ENCODE measurements around the gene ADAMTS17.

Gene ADAMTS17

DNA sequence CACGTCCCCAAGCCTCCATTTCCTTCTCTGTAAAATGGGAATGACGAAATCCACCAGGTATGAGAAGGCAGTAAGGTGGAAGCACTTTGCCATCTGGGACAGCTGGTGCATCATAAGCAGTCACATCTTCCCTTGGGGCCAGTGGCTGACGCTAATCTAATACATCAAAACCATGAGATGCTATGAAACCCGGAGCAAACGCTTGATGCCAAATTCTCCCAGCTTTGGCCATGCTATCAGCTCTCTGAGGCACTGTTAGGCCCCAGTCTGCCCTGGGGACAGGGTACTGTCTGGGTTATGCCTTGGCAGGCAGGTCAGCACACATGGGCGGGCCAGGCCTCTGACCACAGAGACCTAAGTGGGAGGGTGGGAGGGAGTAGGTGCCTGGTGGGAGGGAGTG lies 66.1 kb downstream of the ADAMTS17 start:
- no peak for DNase-seq

DNA sequence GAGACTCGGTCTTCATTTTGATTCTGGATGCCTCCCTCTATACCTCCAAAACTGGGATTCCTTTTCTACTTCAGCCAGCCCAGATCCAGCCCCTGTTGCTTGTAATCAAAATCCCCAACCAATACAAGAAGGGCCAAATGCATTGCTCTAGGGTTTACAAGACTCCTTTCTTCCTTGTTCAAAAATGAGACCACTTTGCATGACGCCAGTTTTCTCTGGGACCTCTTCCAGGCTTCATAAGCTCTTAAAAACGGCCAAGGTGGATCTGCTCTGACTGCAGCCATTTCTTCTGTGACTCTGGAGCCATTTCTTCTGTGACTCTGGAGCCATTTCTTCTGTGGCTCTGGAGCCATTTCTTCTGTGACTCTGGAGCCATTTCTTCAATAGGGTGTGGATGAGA lies 71.9 kb downstream of the ADAMTS17 start:
- DNase-seq, result no peak

DNA sequence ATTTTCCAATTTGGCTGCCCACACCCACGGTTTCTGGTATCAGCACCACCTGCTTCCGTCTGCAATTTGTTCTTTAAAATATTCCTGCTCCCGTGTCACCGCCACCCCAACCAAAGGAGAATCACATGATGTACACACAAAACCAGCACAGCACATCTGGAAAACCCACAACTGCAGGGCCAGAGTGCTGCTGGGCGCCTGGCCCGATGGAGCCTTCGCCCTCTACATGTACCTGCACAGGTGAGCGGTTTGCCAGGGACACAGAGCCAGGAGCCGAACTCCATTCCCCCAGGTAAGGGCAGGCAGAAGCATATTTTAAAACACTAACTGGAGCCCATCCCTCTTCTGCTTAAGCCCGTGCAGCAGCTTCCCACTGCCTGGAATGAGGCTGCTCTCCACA lies 75.6 kb downstream of the ADAMTS17 start:
- no peak for DNase-seq

DNA sequence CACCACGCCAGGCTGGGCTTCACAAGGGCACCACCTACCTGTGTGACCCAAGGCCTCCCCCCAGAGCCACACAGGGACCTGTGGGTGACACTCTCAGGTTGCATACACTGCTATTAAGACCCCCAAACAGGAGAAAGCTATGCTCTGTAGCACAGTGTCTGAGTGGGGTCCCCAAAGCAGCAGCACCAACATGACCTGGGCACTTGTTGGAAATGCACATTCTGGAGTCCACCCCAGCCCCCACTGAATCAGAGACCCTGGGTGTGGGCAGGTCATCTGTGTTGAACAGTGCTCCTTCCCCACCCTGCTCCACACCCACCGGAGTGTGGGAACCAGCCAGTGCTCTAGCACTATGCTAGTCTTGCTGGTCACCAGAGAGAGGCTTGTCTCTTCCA lies 76.1 kb downstream of the ADAMTS17 start:
- no peak for DNase-seq

DNA sequence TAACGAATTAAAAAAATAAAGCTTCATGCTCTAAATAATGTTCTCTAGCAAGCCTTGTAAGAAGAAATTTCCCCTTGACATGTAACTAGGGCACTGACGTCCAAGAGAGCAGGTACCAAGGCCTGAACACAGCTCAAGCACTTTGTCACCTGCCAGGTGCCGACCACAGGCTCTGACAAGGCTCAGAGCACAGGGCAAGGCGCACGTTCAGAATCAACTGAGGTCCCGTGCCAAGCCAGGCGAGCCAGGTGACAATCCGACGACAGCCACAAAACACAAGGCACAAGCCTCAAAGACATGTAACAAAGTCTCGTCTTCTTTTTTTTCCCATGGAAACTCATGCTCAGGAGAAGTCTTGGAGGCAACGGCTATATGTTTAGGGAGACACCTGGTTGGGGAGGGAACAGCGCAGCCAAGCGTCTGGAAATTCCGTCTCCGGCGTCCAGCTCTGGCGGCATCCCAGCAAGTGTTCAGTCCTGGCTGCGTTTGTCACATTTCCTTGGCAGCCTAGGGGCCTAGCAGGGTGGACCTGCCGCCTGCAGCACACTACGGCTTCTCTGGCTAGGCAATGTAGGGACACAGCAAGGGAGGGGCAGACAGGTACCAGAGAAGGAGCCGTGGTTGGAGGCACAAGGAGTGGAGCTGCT lies 76.7 kb downstream of the ADAMTS17 start:
- DNase-seq, result no peak

DNA sequence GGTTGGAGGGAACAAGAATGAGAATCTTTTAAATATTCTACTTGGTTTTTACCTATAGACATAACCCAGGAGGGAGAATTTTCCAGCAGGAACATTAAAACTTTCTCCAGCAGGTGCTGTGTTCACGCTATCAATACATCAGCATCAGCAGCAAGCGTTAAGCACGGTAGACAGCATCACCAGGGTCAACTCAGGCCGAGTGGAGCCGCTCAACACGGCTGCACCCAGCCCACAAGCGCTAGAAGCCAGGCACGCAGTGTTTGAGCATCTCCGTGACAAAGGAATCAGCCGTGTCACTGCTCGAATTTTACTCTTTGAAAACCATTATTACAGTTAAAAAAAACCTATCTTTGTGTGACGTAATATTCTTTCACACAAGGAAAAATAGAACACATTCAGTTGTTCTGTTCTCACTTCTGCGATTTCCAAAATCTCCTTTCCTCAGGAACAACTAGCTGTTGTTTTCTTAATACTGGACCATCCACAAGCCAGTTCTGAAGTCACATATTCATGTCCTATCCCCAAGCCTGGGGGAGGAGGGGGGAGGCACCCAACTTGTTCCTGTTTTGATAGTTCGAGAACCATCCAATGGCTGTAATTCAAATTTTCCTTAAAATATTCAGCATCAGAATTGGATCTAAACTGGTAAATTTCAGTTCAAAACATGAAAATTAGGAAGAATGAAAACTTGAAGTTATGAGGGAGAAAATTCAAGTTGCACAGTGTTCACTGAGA lies 77.9 kb downstream of the ADAMTS17 start:
- DNase-seq, result no peak

DNA sequence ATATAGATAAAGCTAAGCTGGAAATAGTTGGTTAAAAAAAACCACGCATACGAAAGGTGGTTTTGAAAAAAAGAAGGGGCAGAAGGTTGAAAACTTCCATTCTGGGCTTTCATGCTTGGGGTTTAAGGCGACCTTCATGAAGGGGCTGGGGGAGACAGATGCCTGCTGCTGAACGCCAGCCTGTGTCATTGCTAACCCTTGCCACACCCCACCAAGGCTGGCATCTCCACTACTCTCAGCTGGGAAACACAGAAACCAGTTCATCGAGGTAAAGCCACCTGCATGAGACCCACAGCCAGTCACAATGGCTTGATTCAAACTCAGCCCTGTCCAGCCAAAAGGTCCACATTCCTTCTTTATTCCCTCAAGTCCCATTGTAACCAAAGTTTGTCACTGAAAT lies 78.7 kb downstream of the ADAMTS17 start:
- no peak for DNase-seq

DNA sequence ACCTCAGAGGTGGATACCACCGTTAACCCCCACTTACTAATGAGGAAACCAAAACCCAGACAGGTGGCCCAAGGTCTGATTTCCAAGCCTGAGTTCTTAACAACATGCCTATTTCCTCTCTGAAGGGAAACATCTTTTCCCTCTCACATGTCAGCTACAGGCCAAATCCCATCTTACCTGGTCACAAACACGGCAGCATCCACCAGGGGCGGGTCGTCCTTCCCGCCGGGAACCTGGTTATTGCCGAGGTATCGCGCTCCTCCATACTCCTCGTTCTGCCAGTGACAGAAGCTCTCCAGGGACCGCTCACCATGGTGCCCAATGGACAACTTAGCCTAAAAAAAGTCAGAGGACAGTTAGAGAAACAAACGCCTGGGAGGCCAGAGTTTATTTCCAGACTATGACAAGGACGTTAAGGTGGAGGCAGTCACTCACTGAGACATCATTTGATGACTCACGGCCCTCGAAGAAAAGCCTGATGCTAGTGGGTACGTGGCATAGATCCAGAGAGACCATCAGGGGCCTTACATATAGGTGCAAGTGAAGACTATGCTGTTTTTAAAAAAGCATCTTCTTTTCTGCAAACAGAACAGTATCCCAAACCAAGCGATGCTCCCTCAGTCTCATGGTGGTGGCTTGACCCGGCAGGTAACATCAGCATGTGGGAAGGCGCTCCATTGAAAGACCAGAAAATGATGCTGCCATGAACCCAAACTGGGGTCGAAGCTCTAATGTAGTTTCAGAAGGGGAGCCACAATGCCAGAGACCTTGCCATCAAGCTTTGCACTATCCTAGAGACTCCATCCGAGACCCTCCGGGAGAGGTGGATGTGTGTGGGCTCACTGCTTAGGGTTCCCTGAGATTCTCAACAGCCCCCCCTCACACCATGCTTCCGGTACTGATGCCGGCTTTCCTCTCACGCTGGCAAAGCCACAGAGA lies 80.2 kb downstream of the ADAMTS17 start:
- DNase-seq, result no peak

DNA sequence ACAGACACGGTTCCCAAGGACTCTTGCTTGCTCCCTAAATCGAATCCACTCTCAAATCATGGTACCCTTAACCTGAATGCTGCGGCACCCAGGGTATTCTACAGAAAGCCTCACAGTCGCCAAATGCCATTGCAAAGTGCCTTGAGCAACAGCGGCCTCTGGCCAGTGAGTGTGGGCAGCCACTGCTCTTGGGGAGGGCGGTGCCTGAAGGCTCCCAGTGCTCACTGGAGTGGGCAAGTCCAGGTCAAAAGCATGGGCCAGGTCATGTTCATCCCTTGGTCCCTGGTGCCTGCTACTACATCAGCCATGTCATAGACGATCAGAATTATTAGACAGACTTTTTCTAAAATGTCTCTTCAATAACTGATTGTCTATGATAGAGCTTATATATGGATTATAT lies 82.5 kb downstream of the ADAMTS17 start:
- DNase-seq, result no peak

DNA sequence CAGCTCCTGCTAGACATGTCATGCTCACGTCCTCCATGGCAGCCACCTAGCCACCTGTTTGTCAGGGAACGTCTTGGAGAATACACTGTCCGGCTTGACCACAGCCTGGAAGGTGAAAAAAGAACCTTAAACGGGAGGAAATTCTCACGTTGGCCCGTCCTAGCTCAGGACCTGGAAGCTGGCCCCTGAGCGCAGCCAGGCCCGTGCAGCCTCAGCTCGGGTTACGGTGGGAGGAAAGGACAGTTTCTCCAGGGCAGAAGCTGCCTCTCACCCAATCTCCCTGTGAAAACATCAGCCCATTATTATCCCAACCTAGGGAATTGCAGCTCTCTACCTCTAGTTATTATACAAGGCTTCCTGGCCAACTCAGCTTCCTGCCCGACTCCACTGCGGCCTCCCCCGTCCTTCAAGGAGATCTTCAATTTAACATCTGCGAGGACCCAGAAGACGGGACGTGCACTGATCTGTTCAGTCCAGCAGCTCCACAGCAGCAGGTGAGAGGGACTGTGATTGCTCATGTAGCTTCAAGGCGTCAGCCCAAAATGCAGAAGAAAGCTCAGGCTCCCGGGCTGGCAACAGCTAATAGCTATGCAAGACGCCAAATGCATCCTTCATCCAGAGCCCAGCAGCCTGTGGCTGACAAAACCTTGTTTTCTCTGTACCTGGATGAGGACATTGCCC lies 84.7 kb downstream of the ADAMTS17 start:
- DNase-seq, result no peak

DNA sequence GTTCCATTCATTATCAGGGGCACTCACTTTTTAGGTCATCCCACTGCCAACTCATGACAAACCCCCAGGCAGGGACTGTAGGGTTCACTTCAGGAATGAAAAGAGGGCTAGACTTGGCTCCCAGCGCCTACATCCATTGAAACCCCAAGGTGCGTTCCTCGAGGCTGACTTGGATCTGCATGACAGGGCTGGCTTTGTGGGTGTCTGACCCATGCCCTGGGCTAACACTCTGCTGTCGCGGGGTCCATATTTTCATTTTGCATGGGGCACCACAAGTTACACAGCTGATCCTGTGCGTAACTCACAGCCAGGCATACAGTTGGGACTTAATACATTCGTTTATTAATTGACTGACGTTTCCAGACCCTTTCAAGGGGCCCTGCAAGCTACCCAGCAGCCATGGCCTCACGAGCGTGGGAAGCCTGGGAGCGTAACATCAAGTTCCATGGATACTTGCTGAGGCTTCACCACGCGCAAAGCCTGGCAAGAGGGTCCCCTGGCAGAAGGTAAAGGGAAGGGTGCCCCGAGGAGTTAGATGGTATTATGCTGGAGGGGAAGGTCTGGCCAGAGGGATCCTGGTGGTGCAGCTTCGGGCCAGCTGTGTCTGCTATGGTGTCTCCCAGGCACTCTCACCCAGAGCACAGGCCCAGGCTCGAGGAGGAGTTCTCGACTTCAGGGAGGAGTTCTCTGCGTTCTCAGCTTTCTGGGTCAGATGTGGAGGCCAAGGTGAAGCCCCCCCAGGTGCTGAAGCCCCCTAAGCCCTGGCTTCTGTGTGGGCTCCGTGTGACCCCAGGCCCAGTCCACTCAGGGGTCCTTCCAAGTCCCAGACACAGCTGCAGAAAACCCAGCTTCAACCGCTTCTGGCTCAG lies 85.4 kb downstream of the ADAMTS17 start:
- no peak for DNase-seq

DNA sequence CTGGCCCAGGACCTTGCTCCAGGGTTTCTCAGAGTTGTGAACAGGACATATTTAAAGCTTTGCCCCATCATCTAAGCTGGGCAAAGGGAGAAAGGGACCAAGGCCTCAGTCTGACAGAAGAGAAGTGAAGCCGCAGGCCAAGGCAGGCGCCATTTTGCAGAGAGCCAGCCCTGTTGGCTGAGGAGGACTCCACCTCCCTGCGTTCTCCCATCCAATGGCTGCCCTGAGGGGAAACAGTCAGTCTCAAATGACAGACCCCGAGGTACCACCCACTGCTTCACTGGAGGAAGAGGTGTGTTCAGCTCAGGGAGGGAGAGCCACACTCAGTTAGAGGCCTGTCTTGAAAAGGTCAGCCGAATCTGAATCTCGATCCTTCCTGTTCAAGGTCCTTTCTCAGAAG lies 86.1 kb downstream of the ADAMTS17 start:
- no peak for DNase-seq

DNA sequence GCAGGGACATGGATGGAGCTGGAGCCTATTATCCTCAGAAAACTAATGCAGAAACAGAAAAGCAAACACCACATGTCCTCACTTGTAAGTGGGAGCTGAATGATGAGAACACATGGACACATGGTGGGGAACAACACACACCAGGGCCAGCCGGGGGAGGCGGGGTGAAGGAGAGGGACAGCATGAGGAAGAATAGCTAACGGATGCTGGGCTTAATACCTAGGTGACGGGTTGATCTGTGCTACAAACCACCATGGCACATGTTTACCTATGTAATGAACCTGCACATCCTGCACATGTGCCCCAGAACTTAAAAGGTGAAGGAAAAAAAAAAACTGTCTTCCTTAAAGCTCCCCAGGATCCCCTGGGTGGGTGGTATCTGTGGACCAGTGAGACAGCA lies 87.1 kb downstream of the ADAMTS17 start:
- DNase-seq, result no peak

DNA sequence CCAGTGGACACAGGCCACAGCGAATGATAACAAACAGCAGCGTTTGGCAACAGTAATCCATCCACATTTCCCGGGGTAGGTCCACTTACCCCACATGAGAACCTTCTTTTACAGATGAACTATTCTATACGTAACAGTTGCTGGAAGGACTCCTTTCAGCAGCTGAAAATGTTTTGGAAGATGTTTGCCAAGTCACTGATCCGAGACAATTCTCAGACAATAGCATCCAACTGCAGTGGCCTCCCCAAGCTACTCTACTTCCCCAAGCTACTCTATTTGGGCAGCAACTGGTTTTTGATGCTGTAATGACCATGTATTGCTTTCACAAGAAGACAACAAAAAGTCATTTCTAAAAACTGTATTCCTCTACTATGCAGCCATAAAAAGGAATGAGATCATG lies 87.5 kb downstream of the ADAMTS17 start:
- DNase-seq, result no peak

DNA sequence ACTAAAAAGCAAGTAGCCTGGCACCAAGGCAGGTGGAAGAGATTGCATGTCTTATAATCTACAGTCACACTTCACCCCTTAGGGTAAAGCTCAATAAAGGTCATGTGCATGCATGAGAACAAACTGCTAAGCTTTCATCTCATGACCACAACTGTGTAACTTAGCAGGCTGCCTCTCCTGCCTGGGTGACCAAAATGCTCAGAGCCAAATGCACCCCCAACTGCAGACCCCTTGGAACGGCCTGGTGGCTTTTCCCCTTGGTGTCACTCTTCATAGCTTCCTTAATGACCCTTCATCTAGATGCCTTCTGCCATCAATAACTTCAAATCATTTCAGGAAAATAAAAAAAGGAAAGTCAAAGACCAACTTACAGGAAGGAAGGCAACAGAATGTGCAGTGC lies 88.1 kb downstream of the ADAMTS17 start:
- no peak for DNase-seq

DNA sequence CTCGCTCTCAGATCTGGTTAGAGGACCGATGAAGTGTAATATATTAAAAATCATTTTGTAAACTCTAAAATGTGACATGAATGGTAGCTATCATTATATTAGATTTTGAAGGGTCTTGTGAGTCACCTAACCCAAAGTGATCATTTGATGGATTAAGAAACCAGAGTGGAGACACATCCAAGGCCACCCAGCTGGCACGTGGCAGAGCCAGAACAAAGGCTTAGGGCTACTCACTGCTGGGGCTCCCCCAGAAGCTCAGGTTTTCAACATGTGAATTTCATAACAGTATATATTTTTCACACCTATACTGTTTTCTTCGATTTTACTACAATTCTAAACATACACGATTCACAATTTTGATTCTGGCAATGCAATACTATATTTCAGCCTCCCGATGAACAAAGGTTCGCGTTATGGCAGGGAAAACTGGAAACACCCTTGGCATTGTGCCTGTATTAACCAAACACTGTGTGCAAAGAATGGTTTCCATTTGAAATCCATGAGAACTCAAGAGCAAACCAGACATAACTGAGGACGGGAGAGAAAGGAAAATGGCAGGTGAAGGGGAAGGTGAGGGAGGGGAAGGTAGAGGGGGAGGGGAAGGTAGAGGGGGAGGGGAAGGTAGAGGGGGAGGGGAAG lies 88.9 kb downstream of the ADAMTS17 start:
- no peak for DNase-seq

DNA sequence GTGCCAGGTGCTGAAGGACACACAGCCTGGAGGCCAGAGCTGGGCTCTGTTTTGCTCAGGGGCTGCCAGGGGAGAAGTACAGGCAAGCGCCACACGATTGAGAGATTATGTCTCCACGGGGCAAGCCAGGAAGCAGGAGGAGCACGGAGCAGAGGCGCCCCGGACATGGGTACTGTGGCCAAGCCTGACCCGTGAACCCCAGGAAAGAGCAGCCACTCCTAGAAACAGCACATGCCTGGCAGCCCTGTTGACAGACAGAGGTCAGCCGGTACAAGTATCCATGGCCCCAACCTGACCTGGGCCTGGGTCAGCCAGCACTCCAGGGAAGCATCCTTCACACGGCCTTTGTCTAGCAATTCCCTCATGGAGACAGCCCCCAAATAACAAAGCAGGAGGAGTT lies 89.4 kb downstream of the ADAMTS17 start:
- DNase-seq, result no peak

DNA sequence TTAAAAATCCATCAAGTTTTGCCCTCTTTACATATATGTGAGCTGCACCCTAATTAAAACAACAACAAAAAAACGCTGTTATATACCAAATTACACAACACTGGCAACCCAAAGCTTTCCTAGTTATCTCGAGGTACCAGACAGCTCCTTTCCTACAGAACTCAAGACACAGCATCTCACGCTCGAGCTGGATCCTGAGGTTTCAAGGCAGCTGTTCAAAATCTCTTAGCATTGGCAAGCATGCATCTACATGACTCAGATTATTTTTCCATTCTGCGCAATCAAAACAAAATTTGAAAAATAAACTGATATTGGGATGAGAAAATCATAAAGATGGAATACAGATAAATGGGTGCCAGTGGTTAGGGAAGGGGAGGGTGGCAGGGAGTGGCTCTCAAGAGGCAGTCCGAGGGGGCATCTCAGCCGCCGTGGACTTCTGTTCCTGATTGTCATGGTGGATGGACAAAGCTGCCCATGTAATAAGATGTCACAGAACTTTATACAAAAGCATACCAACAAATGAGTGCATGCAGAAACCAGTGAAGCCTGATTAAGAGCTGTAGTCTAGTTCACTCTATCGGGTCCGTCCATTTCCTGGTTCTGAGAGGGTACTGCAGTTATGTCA lies 91.5 kb downstream of the ADAMTS17 start:
- DNase-seq, result no peak

DNA sequence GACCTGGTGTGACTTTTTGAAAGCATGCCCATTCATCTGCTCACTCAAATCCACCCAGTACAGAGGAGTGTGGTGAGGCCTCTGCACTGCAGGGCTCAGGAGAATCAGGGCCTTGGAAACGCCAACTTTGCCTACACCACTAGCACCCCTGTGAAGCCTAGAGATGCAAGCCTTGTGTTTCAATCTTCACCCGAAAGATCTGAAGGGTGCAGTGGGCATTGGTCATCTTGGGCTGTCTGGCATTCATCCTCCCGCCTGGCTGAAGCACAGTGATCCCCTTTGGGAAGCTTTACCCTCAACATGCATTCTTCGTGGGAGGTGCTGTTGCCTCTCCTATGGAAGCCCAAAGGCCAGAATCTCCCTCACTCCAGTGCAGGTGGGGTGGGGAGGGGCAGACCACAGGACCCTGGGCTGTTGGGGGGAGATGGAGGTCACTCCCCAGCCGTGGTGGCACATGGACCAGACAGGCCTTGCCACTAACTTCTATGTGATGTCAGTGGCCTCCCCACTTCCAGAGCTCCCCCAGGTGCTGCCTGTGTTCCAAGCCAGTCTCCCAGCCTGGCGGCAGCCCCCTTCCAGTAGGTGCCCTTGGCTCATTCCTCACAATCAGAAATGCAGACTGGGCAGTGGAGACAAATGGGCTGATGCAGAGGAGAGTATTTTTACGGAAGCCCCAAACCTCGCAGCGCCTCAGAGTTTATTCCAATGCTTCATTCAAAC lies 92.5 kb downstream of the ADAMTS17 start:
- no peak for DNase-seq

DNA sequence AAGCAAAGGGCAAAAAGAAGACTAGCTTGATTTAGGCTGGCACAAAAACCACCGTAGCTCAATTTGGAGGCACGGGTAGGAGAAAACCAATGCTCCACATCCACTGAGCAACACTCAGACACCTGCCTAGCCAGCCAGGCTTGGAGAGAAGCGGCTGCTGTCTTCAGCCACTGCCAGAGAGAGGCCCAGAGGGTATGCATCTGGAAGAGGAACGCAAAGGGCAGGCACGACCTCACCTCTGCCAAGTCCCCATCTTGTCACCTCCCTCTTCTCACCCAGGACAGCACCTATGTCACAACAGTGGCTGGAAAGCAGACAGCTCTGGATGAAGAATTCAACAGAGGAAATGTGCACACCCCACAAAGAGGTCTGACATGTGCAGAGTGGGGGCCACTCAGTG lies 93.5 kb downstream of the ADAMTS17 start:
- no peak for DNase-seq

Measured in SW 1271 (cell line).